ENCODE data around the gene LINC01488.

- TF ChIP-seq EGR1 (IDR thresholded peaks at IDR 0.05; ENCODE audit: low read depth) (no peak), YY1 (IDR thresholded peaks at IDR 0.05; ENCODE audit: extremely low read depth, insufficient replicate concordance, low read depth, low read length) (no peak), SP1 (IDR thresholded peaks at IDR 0.05; ENCODE audit: low read depth) (no peak), POLR2A (IDR thresholded peaks at IDR 0.05; ENCODE audit: borderline replicate concordance, extremely low read depth, insufficient read depth, insufficient read length) (no peak), EZH2 (IDR thresholded peaks at IDR 0.05) (no peak), ATF3 (IDR thresholded peaks at IDR 0.05) (no peak), ZNF274 (IDR thresholded peaks at IDR 0.05; ENCODE audit: low read depth, low read length) (no peak), MAX (IDR thresholded peaks at IDR 0.05) (no peak), POLR2AphosphoS5 (IDR thresholded peaks at IDR 0.05; ENCODE audit: low read depth, low read length) (no peak)
- TF ChIP-seq, protein P1, sequence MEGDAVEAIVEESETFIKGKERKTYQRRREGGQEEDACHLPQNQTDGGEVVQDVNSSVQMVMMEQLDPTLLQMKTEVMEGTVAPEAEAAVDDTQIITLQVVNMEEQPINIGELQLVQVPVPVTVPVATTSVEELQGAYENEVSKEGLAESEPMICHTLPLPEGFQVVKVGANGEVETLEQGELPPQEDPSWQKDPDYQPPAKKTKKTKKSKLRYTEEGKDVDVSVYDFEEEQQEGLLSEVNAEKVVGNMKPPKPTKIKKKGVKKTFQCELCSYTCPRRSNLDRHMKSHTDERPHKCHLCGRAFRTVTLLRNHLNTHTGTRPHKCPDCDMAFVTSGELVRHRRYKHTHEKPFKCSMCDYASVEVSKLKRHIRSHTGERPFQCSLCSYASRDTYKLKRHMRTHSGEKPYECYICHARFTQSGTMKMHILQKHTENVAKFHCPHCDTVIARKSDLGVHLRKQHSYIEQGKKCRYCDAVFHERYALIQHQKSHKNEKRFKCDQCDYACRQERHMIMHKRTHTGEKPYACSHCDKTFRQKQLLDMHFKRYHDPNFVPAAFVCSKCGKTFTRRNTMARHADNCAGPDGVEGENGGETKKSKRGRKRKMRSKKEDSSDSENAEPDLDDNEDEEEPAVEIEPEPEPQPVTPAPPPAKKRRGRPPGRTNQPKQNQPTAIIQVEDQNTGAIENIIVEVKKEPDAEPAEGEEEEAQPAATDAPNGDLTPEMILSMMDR (IDR thresholded peaks at IDR 0.05 in 2 of 3, conservative IDR thresholded peaks at IDR 0.05 in 1 of 3; ENCODE audit: borderline replicate concordance in 1 of 3, insufficient read depth in 1 of 3, low read depth in 2 of 3, low read length in 2 of 3): no peak
These were observed 6.5 kb downstream of the LINC01488 start for GRCh38 chr11:69487849-69488542.
